GM10266 (cell line): ENCODE measurements around the gene FGFR4.

ENCODE experiments used
- DNase-seq: peaks from one replicate; pipeline ENCODE4 v3.0.0; 2012; ENCODE audit errors: extremely low spot score
- TF ChIP-seq, protein P1 (sequence below): IDR thresholded peaks from 2 replicates; pipeline ENCODE4 v1.5.1; 2012; ENCODE audit warnings: mild to moderate bottlenecking, low read depth; ENCODE audit not compliant: control insufficient read depth, insufficient read depth; ENCODE audit errors: missing control alignments

The FGFR4 gene

DNA sequence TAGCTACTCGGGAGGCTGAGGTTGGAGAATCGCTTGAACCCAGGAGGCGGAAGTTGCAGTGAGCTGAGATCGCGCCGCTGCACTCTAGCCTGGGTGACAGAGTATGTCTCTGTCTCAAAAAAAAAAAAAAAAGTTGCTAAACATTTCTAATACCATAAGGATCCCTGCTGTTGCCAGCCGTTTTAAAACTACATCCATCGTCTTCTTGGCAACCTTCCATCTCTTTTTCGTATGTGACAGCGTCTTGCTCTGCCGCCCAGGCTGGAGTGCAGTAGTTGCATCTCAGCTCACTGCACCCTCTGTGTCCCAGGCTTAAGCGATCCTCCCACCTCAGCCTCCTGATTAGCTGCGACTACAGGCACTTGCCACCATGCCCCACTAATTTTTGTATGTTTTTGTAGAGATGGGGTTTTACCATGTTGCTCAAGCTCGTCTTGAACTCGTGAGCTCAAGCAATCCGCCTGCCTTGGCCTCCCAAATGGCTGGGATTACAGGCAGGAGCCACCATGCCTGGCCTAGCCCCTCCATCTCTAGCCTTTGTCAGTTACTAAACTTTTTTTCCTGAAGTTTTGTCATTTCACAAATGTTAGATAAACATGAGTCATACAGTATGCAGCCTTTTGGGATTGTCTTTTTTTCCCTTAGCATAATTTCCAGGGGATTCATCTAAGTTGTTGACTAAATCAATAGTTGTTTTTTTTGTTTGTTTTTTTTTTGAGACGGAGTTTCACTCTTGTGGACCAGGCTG, 60.4 kb downstream of the FGFR4 start:
- no peak for DNase-seq
- TF ChIP-seq, protein P1, sequence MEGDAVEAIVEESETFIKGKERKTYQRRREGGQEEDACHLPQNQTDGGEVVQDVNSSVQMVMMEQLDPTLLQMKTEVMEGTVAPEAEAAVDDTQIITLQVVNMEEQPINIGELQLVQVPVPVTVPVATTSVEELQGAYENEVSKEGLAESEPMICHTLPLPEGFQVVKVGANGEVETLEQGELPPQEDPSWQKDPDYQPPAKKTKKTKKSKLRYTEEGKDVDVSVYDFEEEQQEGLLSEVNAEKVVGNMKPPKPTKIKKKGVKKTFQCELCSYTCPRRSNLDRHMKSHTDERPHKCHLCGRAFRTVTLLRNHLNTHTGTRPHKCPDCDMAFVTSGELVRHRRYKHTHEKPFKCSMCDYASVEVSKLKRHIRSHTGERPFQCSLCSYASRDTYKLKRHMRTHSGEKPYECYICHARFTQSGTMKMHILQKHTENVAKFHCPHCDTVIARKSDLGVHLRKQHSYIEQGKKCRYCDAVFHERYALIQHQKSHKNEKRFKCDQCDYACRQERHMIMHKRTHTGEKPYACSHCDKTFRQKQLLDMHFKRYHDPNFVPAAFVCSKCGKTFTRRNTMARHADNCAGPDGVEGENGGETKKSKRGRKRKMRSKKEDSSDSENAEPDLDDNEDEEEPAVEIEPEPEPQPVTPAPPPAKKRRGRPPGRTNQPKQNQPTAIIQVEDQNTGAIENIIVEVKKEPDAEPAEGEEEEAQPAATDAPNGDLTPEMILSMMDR: no peak
